ENCODE results near the gene ZHX3.

The ZHX3 gene

GRCh38 chr20:41137614-41138474 lies 179.7 kb downstream of the ZHX3 start:
- Histone ChIP-seq H3K27ac (no peak overlapping the region), H3K9me3 (no peaks in the 10 kb centered on the region), H3K36me3 (no peaks in the 10 kb centered on the region), H3K27me3 (peaks cover 94% of the 10 kb centered on the region), H3K4me1 (ENCODE audit: control insufficient read depth in 1 of 2, insufficient read depth in 1 of 2, low read depth in 1 of 2, low read length in 1 of 2) (peaks cover 5 to 12% of the 10 kb centered on the region in 2 experiments), H3K4me3 (ENCODE audit: low read depth in 1 of 2, low read length in 1 of 2) (peak overlapping the region; percentile 74 to 78)
- no peak for TF ChIP-seq CTCF (IDR thresholded peaks at IDR 0.05)

- Histone ChIP-seq H3K27me3 (peaks cover 93% of the 10 kb centered on the region), H3K4me1 (ENCODE audit: control insufficient read depth in 1 of 2, insufficient read depth in 1 of 2, low read depth in 1 of 2, low read length in 1 of 2) (peaks cover 5 to 12% of the 10 kb centered on the region in 2 experiments), H3K4me3 (ENCODE audit: low read depth in 1 of 2, low read length in 1 of 2) (peak within 1 kb of the TSS; percentile 74 to 78), H3K9me3 (no peaks in the 10 kb centered on the region), H3K36me3 (no peaks in the 10 kb centered on the region), H3K27ac (no peak within 1 kb of the TSS)
- TF ChIP-seq CTCF (IDR thresholded peaks at IDR 0.05) = peak; percentile 24
Measured at GRCh38 chr20:41136680-41137613, 180.6 kb downstream of the ZHX3 start, which contains the start of gene PLCG1. TSS of gene PLCG1 (plus strand) at chr20:41137543. CDS start at chr20:41137642, 99 bp downstream.

GRCh38 chr20:41135888-41136679 lies 181.4 kb downstream of the ZHX3 start:
- Histone ChIP-seq H3K4me3 (ENCODE audit: low read depth in 1 of 2, low read length in 1 of 2) (peak overlapping the region; percentile 74 to 78), H3K9me3 (no peaks in the 10 kb centered on the region), H3K27ac (no peak overlapping the region), H3K36me3 (no peaks in the 10 kb centered on the region), H3K27me3 (peaks cover 92% of the 10 kb centered on the region), H3K4me1 (ENCODE audit: control insufficient read depth in 1 of 2, insufficient read depth in 1 of 2, low read depth in 1 of 2, low read length in 1 of 2) (peaks cover 5 to 12% of the 10 kb centered on the region in 2 experiments)
- TF ChIP-seq CTCF (IDR thresholded peaks at IDR 0.05) = no peak

GRCh38 chr20:41135187-41135887 lies 182.2 kb downstream of the ZHX3 start:
- Histone ChIP-seq H3K27ac (no peak overlapping the region), H3K36me3 (no peaks in the 10 kb centered on the region), H3K27me3 (peaks cover 85% of the 10 kb centered on the region), H3K4me3 (ENCODE audit: low read depth in 1 of 2, low read length in 1 of 2) (no peak overlapping the region), H3K4me1 (ENCODE audit: control insufficient read depth in 1 of 2, insufficient read depth in 1 of 2, low read depth in 1 of 2, low read length in 1 of 2) (peaks cover 5 to 12% of the 10 kb centered on the region in 2 experiments), H3K9me3 (no peaks in the 10 kb centered on the region)
- TF ChIP-seq CTCF (IDR thresholded peaks at IDR 0.05) = peak; percentile 57

All from neutrophil (primary cell).